Memory B cell (primary cell): ENCODE measurements around the gene TRIL.
A peak's percentile ranks its signal among the peaks of the same experiment; 100 is the strongest.

Source experiments
- ATAC-seq: fragments of 150-1000 bp; cut with Tn5 transposase; 2 replicates; pipeline ENCODE4 v1.10.0; 2021; ENCODE audit warnings: low read depth, mild to moderate bottlenecking, moderate library complexity
- DNase-seq, 2 donors: peaks; one replicate each; pipeline ENCODE4 v3.0.0; 2022; ENCODE audit warnings: low spot score in 2 of 2
- H3K27ac Mint-ChIP-seq: one replicate; pipeline ENCODE4 v1.8.0; 2022; ENCODE audit warnings: mild to moderate bottlenecking, moderate library complexity, mixed read lengths
- H3K27me3 Mint-ChIP-seq: one replicate; pipeline ENCODE4 v1.8.0; 2022; ENCODE audit warnings: mixed read lengths
- H3K36me3 Mint-ChIP-seq: one replicate; pipeline ENCODE4 v1.8.0; 2022; ENCODE audit warnings: mild to moderate bottlenecking, mixed read lengths
- H3K4me1 Mint-ChIP-seq: one replicate; pipeline ENCODE4 v1.8.0; 2022; ENCODE audit warnings: mixed read lengths
- H3K4me3 Mint-ChIP-seq: one replicate; pipeline ENCODE4 v1.8.0; 2022; ENCODE audit warnings: mild to moderate bottlenecking, moderate library complexity, mixed read lengths
- H3K9me3 Mint-ChIP-seq: one replicate; pipeline ENCODE4 v1.8.0; 2022; ENCODE audit warnings: mixed read lengths

TRIL gene, protein sequence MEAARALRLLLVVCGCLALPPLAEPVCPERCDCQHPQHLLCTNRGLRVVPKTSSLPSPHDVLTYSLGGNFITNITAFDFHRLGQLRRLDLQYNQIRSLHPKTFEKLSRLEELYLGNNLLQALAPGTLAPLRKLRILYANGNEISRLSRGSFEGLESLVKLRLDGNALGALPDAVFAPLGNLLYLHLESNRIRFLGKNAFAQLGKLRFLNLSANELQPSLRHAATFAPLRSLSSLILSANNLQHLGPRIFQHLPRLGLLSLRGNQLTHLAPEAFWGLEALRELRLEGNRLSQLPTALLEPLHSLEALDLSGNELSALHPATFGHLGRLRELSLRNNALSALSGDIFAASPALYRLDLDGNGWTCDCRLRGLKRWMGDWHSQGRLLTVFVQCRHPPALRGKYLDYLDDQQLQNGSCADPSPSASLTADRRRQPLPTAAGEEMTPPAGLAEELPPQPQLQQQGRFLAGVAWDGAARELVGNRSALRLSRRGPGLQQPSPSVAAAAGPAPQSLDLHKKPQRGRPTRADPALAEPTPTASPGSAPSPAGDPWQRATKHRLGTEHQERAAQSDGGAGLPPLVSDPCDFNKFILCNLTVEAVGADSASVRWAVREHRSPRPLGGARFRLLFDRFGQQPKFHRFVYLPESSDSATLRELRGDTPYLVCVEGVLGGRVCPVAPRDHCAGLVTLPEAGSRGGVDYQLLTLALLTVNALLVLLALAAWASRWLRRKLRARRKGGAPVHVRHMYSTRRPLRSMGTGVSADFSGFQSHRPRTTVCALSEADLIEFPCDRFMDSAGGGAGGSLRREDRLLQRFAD

DNA sequence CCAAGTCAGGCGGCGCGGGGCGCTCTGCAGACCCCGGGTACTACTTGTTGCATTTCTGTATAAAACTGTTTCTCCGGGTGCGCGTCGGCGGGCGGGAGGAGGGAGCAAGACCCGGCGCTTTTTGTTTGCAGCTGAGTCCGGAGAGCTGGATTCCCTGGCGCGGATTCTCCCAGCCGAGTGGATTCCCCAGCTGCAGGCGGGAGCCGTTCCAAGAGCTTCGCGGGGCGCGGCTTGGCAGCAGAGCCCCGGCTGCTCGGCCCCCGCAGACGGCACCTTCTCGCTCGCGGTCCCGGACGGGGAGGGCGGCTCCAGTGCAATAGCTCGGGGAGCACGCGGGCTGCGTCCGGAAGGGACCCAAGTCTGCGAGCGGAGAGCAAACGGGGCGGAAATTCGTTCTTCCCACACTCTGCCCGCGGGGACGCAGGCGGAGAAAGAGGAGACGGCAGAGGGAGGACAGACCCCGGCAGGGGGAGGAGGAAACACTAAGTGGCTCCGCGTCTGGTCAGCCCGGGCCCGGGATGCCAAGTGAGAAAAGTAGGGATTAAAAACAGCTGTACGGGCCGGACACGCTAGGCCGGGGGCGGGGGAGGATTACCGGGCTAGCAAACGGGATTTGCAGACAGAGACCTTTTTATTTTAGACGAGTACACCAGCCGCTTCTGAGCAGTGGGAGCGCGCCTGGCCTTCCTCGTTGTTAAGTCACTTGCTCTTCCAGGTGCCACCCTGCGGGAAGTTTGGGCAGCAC, at the start of gene TRIL:
Gene TRIL, minus strand, starts transcription at position 96 of the 745 bp plus-strand sequence. CDS start 284 bp downstream, outside the sequence.
- DNase-seq (no peak), ATAC-seq (no peak)
- Mint-ChIP-seq H3K9me3 (no peaks in the 10 kb centered on the region), H3K27me3 (peaks cover 22% of the 10 kb centered on the region), H3K4me3 (peak within 1 kb of the TSS; percentile 2), H3K4me1 (peaks cover 2% of the 10 kb centered on the region), H3K27ac (no peak within 1 kb of the TSS), H3K36me3 (no peaks in the 10 kb centered on the region)

- Mint-ChIP-seq H3K4me1 (no peaks in the 10 kb centered on the region), H3K9me3 (peaks cover 2% of the 10 kb centered on the region), H3K4me3 (no peak overlapping the region), H3K36me3 (no peaks in the 10 kb centered on the region), H3K27ac (no peak overlapping the region), H3K27me3 (no peaks in the 10 kb centered on the region)
- DNase-seq, result no peak
- no peak for ATAC-seq
Measured at GRCh38 chr7:29007127-29007526, 49.0 kb upstream of the TRIL start.

DNA sequence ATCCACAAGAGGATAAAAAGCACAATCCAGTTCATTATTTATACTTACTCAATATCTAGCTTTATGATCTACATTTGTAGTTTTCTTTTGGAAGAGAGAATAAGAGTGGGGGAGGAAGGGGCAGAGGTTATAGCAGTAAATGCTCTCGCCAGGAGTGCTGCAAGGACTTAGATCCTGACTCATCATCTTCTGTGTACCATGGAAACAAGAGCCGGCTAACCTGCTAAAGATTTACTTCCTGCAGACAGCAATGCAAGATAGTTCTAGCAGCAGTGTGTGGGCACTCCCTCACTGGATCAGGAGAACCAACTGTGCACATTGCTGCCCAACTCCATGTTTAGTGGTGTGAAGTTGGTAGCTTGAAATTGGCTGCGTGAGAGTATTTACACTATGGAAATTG, 47.7 kb upstream of the TRIL start:
- H3K27ac Mint-ChIP-seq, result no peak overlapping the region
- ATAC-seq, result no peak
- no peak for DNase-seq
- H3K4me1 Mint-ChIP-seq, result no peaks in the 10 kb centered on the region
- H3K36me3 Mint-ChIP-seq, result no peaks in the 10 kb centered on the region
- no peaks in the 10 kb centered on the region for H3K27me3 Mint-ChIP-seq
- H3K9me3 Mint-ChIP-seq, result peaks cover 2% of the 10 kb centered on the region
- H3K4me3 Mint-ChIP-seq, result no peak overlapping the region

GRCh38 chr7:29005406-29005805, 47.3 kb upstream of the TRIL start:
- DNase-seq, result no peak
- Mint-ChIP-seq H3K4me1 (no peaks in the 10 kb centered on the region), H3K36me3 (no peaks in the 10 kb centered on the region)

GRCh38 chr7:29003703-29004102, 45.6 kb upstream of the TRIL start:
- Mint-ChIP-seq H3K27ac (no peak overlapping the region), H3K4me3 (no peak overlapping the region), H3K36me3 (no peaks in the 10 kb centered on the region), H3K27me3 (peaks cover 4% of the 10 kb centered on the region), H3K4me1 (no peaks in the 10 kb centered on the region), H3K9me3 (peaks cover 4% of the 10 kb centered on the region)
- ATAC-seq (no peak), DNase-seq (no peak)

More at GRCh38 chr7:29005406-29005805, 47.3 kb upstream of the TRIL start:
- ATAC-seq, result no peak
- Mint-ChIP-seq H3K27ac (no peak overlapping the region), H3K9me3 (peaks cover 2% of the 10 kb centered on the region), H3K27me3 (no peaks in the 10 kb centered on the region), H3K4me3 (no peak overlapping the region)

- Mint-ChIP-seq H3K9me3 (peaks cover 4% of the 10 kb centered on the region), H3K4me1 (peaks cover 4% of the 10 kb centered on the region), H3K27me3 (peaks cover 8% of the 10 kb centered on the region), H3K4me3 (no peak overlapping the region), H3K36me3 (no peaks in the 10 kb centered on the region), H3K27ac (no peak overlapping the region)
- DNase-seq (no peak), ATAC-seq (no peak)
Measured at GRCh38 chr7:29000717-29001076, 42.6 kb upstream of the TRIL start.

DNA sequence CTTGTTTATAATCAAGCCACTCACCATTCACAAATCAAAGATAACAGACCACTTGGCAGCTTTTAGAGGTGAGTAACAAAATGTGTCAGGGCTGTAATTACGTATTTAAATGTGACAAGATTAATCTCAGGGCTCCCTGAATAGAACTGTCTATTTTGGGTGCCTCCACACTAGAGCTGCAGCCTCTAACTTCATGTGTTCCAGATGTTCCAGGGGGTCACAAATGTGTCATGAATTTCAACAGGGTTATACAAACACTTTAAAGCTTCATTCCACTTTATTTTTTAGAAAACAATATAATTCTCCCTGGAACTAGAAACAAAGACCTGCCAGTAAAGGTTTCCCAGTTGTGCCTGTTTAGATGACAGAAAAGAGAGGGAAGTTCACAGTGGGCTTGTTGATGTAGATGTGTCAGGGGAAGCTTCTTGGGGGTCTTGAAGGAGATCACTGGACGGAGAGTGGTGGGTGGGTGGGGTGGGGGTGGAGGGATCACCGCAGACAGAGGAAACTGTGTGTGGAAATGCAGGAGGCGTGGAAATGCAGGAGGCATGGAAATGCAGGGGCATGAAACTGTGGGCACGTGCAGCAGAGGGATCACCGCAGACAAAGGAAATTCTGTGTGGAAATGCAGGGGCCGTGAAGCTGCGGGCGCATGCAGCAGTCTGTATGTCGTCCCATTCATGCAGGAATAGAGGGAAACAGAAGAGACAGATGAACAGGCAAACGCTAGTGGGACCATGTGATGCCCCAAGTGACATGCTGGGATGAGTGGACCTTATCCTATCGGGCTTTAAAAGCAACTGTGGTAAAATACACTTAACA, 42.0 kb upstream of the TRIL start:
- DNase-seq (no peak), ATAC-seq (no peak)
- H3K27me3 Mint-ChIP-seq, result peaks cover 8% of the 10 kb centered on the region
- peaks cover 4% of the 10 kb centered on the region for H3K9me3 Mint-ChIP-seq
- peaks cover 4% of the 10 kb centered on the region for H3K4me1 Mint-ChIP-seq
- no peak overlapping the region for H3K27ac Mint-ChIP-seq
- H3K4me3 Mint-ChIP-seq, result no peak overlapping the region
- H3K36me3 Mint-ChIP-seq, result no peaks in the 10 kb centered on the region

- peaks cover 8% of the 10 kb centered on the region for H3K27me3 Mint-ChIP-seq
- H3K27ac Mint-ChIP-seq, result no peak overlapping the region
Measured at GRCh38 chr7:28999427-28999826, 41.3 kb upstream of the TRIL start.

DNA sequence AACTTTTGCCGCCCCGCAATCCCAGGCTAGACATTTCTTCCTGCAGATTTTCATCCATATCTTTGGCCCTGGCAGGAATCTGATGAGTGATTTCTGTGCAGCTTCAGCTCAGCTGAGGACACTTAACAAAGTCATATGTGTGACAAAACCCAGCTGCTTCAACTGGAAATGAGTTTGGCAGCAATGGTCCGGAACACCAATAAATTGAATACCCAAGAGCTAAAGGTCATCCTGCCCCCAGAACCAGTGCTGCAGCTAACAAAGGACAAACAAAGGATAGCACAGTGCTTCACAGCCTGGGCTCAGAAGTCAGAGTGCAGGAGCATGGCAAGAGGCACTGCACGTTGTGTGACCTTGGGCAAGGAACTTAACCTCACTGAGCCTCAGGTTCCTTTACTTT, 40.0 kb upstream of the TRIL start:
- Mint-ChIP-seq H3K36me3 (no peaks in the 10 kb centered on the region), H3K9me3 (peaks cover 4% of the 10 kb centered on the region), H3K27me3 (peaks cover 9% of the 10 kb centered on the region), H3K4me1 (peaks cover 4% of the 10 kb centered on the region), H3K4me3 (no peak overlapping the region), H3K27ac (no peak overlapping the region)
- DNase-seq (no peak), ATAC-seq (no peak)

More at GRCh38 chr7:28999427-28999826, 41.3 kb upstream of the TRIL start:
- no peak for ATAC-seq
- no peak for DNase-seq
- H3K9me3 Mint-ChIP-seq, result peaks cover 4% of the 10 kb centered on the region
- H3K4me3 Mint-ChIP-seq, result no peak overlapping the region
- H3K36me3 Mint-ChIP-seq, result no peaks in the 10 kb centered on the region
- peaks cover 4% of the 10 kb centered on the region for H3K4me1 Mint-ChIP-seq

DNA sequence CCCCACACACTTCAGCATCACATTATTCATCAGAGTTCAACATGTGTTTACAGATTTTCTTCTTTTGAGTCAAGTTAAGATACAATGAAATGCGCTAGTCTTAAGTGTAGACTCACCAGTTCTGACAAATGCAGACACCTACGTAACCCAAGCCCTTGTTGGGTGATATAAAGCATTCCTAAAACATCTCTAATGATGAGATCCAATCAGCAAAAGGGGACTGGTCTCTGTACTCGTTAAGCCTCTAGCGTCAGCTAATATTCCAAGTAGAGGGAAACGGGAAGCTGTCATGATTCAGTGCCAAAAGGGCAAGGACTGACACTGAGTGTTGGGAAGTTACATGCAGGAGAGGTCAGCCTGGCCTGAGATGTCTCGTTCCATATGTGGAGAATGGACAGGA, 38.7 kb upstream of the TRIL start:
- Mint-ChIP-seq H3K4me3 (no peak overlapping the region), H3K27ac (no peak overlapping the region), H3K36me3 (no peaks in the 10 kb centered on the region), H3K9me3 (peaks cover 1% of the 10 kb centered on the region), H3K27me3 (peaks cover 13% of the 10 kb centered on the region), H3K4me1 (peaks cover 4% of the 10 kb centered on the region)
- ATAC-seq (no peak), DNase-seq (no peak)

DNA sequence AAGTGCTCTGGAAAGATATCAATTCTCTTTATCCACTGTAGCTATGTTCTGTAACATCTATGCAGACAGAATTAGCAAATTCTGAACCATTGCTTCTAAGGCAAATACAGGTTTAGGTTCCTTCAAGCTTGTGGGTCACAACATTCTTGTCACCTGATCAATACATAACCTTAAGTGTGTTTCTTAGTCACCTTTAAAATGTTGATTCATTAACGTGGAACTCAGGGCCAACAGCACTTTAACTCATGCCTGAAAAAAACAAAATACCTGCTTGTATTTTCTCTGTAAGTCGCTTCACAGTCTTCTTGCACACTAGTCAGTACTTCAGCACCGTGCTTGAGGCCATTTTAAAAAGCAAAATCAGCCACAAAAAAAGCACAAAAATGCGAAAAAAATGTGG, 35.2 kb upstream of the TRIL start:
- no peaks in the 10 kb centered on the region for H3K9me3 Mint-ChIP-seq
- DNase-seq (no peak), ATAC-seq (no peak)
- no peak overlapping the region for H3K4me3 Mint-ChIP-seq
- peaks cover 19% of the 10 kb centered on the region for H3K27me3 Mint-ChIP-seq
- peaks cover 4% of the 10 kb centered on the region for H3K4me1 Mint-ChIP-seq
- H3K36me3 Mint-ChIP-seq, result no peaks in the 10 kb centered on the region
- no peak overlapping the region for H3K27ac Mint-ChIP-seq

GRCh38 chr7:28992798-28993197, 34.7 kb upstream of the TRIL start:
- no peaks in the 10 kb centered on the region for H3K36me3 Mint-ChIP-seq
- no peak overlapping the region for H3K27ac Mint-ChIP-seq
- peaks cover 19% of the 10 kb centered on the region for H3K27me3 Mint-ChIP-seq
- H3K4me1 Mint-ChIP-seq, result peaks cover 4% of the 10 kb centered on the region
- no peak overlapping the region for H3K4me3 Mint-ChIP-seq
- DNase-seq (no peak), ATAC-seq (no peak)
- no peaks in the 10 kb centered on the region for H3K9me3 Mint-ChIP-seq

- peaks cover 28% of the 10 kb centered on the region for H3K27me3 Mint-ChIP-seq
- H3K4me3 Mint-ChIP-seq, result no peak overlapping the region
- ATAC-seq (no peak), DNase-seq (no peak)
- no peaks in the 10 kb centered on the region for H3K9me3 Mint-ChIP-seq
- no peaks in the 10 kb centered on the region for H3K4me1 Mint-ChIP-seq
- H3K27ac Mint-ChIP-seq, result no peak overlapping the region
- no peaks in the 10 kb centered on the region for H3K36me3 Mint-ChIP-seq
Measured at GRCh38 chr7:28990200-28990960, 32.2 kb upstream of the TRIL start.
